GM19193 (cell line): Measurements from ENCODE around the gene OPA1.

Experiments
- POLR2A ChIP-seq: IDR thresholded peaks from 4 replicates; pipeline ENCODE4 v1.6.1; 2011; ENCODE audit not compliant: insufficient read depth, insufficient read length; ENCODE audit errors: extremely low read depth

OPA1 gene

DNA sequence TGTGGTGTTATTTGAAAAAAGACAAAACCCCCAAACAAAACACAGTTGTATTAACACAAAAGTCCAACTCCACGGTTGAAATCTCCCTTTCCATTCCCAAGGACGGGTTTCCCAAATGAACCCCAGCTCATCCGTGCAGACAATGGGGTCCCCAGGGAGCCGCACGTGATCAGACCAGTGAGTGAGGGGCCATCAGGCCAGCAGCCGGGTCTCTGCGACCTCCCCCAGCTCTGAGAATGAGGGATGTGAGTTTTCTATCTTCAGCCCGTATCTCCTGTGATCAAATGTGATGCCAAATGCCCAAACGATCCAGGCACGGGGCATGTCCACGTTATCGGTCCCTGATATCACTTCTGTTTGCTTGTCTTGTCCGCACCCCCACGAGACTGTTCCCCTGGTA is 138.0 kb downstream of the OPA1 start:
- TF ChIP-seq POLR2A = no peak

GRCh38 chr3:193731656-193732055 is 138.6 kb downstream of the OPA1 start:
- TF ChIP-seq POLR2A = no peak

GRCh38 chr3:193732391-193732790 is 139.4 kb downstream of the OPA1 start:
- TF ChIP-seq POLR2A = no peak

DNA sequence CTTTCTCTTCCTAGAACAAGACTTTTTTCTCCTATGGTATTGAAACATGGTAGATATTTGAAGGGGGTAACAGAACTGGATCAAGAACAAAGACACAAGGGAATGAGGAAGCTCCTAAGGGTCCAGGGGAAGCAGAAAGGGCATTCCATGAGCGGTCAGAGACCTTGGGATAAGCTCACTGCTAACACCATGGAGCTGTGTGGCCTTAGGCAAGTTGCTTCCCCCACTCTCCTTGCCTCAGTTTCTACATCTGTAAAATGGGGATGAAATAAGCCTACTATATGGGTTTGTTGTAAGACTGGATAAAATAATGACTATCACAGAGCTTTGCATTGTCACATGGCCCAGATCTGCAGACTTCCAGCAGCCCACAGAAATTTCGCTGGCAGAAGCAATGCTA is 139.8 kb downstream of the OPA1 start:
- no peak for TF ChIP-seq POLR2A

- TF ChIP-seq POLR2A = no peak
Observed at GRCh38 chr3:193734737-193735366, 141.8 kb downstream of the OPA1 start.

DNA sequence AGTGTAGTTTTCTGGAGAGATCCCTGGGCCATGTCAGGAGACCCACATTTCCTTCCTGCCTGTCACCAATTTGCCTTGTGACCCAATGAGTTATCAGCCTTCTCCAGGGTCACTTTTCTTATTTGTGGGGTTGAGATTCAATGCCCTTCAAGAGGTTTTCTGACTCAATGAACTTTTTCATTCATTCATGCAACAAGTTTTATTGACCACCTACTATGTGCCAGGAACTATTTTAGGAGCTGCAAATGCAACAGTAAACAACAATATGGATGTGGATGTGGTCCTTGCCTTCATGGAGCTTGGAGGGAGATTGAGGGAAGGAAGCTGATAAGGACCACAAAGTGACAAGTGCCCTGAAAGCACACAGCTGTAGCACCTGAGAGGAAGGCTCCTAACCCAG is 142.8 kb downstream of the OPA1 start:
- TF ChIP-seq POLR2A = no peak

GRCh38 chr3:193736616-193737015 is 143.6 kb downstream of the OPA1 start:
- no peak for TF ChIP-seq POLR2A

DNA sequence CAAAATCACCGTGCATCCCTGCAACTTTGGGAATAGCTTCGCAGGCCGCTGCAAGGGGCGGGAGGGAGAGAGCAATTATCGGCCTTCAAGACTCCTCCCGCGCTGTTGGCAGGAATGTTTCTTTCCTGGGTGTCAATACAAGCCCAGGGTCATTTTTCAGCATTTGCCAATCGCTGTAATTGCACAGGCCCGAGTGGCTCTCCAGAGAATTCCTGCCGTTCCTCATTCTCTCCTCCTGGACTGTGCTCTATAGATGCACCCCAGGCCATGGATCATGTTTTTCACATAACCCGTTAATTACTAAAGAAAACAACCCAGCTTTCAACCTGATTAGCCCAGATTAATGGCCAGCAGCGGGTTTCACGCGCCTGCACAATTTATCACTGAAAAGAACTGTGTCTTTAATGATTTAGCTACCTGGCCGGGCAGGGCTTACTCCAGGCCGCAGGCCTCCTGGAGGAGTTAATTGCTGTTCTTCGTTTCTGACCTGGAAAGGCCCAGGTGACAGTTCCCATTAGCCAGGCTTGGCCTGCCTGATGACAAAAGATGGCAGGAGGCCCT is 144.3 kb downstream of the OPA1 start:
- TF ChIP-seq POLR2A = no peak

DNA sequence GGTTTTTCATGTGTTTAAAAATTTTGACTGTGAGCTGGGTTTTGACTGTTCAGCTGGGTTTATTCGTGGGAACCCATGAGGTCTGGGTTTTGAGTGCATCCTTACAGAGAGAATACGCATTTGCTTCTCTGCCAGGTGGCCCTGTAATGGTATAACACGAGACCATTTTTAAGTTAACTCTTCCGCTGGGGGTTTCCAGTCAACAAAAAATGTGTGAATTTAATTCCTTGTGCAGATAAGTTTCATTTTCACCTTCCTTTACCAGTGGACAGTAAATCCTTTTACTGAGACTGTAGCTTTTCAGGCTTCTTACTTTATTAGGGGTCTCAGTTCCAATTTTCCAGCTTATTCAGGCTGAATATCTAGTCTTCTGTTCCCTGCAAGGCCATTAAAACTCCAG is 149.6 kb downstream of the OPA1 start:
- TF ChIP-seq POLR2A = no peak

DNA sequence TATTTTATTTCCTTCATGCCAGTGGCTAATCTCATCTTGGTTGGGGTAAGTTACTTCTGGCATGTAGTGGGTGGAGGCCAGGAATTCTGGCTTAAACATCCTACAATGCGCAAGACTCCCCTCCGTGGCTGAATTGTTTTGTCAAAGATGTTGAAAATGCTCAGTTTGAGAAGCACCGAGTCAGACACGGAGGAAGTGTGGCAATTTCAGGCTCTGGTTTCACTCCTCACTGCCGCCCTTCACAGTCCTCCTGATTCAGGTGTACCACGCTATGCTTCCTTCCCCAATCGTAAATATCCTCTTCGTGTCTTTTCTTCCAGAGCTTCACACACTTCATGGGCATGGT is 150.7 kb downstream of the OPA1 start:
- no peak for TF ChIP-seq POLR2A

DNA sequence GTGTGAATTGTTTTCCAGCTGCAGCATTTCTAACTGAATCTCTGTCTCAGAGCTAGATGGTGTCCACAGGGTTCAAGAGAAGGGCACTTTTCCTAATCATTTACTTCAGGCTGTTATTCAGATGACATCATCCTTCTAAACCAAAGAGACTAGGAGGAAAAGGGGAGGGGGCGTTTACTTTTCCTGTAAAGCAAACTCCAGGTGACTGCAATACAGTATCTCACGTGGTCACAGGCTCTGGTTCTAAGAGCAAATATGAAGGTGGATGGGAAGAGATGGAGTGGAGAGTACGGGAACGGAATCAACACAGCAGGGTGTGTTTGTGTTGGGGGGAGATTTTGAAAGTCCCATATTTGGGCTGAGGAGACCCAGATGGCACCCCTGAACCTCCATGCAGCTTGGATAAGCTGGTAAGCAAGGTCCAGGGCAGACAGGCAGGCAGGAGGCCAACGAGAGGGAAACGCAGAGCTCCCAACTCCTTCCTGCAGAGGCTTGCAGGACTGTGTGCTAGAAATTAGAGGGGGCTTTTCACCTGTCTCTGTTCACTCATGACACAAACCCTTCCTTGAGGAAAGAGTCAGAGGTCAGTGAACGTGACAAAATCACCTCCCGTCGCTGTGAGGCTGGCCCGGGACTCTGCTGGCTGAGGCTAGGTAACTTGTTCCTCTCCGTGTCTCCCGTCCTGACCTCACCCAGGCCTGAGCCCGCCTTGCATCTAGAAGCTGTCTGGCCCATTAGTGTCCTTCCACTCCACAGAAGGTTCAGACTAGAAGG is 151.2 kb downstream of the OPA1 start:
- no peak for TF ChIP-seq POLR2A

DNA sequence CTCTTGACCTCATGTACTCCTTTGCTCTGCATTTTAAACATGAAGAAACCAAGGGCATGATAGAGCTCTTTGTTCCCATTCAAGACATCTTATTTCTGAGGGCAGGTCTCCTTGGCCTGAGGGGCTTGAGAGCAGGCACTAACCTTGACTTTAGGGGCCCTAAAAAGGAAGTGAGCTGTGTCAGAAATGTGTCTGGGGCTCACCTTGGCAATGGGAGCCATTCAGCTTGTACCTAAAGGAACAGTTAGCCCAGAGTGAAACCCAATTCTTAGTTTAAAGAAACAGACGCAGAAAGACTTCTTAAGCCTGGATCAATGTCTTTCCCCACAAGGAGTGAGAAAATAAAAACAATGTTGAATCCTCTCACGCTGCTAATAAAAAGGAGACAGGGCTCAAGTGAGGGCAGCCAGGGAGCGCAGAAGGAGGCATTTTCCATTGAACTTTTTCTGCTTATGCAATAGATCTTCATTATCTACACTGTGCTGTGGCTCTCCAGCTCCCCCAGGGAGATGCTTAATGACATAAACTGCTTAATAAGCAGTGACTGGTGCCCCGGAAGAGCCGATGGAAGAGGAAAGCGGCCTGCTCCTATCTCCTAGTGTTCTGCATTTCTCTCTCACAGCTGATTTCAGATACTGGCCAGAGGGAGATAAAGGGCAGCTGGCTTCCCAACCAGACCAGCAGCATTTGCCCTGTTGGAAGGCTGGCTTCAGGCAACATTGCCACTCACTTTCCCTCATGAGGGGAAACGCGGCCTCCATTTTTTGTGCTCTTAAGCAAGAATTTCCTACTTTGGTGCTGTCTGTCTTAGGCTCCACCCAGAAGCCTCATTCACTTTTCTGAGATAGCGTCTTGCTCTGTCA is 152.0 kb downstream of the OPA1 start:
- no peak for TF ChIP-seq POLR2A

GRCh38 chr3:193746832-193747231 is 153.8 kb downstream of the OPA1 start:
- TF ChIP-seq POLR2A = no peak
